Adrenal gland (tissue), 5 donors: ENCODE data around the gene SEMA3G.

Experiments
- POLR2A ChIP-seq, 2 donors: fragments of 450-650 bp; IDR thresholded peaks; one replicate each; pipeline ENCODE4 v1.6.1; 2017; ENCODE audit warnings: antibody characterized with exemption in 2 of 2, mild to moderate bottlenecking in 2 of 2, moderate library complexity in 1 of 2
- TF ChIP-seq, protein P1 (sequence below), 6 experiments: fragments of 450-650 bp in 4 of 6; fragments of 200-600 bp in 2 of 6; sonication (generic) in 1 of 6; IDR thresholded peaks; 1 replicate in 5 of 6; 2 replicates in 1 of 6; pipeline versions ENCODE4 v1.5.1 to v1.8.0; 2016 to 2021; ENCODE audit warnings: antibody characterized with exemption in 6 of 6, mild to moderate bottlenecking in 2 of 6, moderate library complexity in 1 of 6
- donor health status: DM: no; HTN: no; CAD: no.

DNA sequence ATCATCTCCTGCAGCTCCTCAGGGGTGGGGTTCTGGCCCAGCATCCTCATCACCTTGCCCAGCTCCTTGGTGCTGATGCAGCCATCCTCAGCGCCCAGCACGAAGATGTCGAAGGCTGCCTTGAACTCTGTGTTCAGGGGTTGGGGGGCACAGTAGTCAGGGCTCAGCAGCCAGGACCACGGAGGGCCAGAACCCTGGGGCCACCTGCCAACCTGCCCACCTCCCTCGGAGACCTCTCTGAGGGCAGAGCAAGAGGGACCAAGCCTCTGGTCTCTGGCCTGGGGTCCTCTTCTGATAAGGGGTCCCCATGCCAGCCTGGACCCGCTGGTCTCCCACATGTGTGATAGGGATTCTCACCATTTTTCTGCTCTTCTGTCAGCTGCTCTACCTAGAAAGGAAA is 7.2 kb upstream of the SEMA3G start:
- TF ChIP-seq, protein P1, sequence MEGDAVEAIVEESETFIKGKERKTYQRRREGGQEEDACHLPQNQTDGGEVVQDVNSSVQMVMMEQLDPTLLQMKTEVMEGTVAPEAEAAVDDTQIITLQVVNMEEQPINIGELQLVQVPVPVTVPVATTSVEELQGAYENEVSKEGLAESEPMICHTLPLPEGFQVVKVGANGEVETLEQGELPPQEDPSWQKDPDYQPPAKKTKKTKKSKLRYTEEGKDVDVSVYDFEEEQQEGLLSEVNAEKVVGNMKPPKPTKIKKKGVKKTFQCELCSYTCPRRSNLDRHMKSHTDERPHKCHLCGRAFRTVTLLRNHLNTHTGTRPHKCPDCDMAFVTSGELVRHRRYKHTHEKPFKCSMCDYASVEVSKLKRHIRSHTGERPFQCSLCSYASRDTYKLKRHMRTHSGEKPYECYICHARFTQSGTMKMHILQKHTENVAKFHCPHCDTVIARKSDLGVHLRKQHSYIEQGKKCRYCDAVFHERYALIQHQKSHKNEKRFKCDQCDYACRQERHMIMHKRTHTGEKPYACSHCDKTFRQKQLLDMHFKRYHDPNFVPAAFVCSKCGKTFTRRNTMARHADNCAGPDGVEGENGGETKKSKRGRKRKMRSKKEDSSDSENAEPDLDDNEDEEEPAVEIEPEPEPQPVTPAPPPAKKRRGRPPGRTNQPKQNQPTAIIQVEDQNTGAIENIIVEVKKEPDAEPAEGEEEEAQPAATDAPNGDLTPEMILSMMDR (IDR thresholded peaks at IDR 0.05) = no peak
- no peak for TF ChIP-seq POLR2A (IDR thresholded peaks at IDR 0.05)
